ENCODE measurements around the gene SLC9B2. TPM values are rescaled to one million over a fixed set of nuclear protein-coding genes. Genes with fewer than 3 reads are reported as not detected.

The SLC9B2 gene
- total RNA-seq, 1 experiment from 2014 or later, result 7.3 TPM

GRCh38 chr4:103026868-103027267 lies 49.7 kb downstream of the SLC9B2 start:
- no peak overlapping the region for H2BK15ac ChIP-seq (ENCODE audit: low read depth, low read length)
- no peaks in the 10 kb centered on the region for H3K27me3 ChIP-seq (ENCODE audit: insufficient read depth, low read length)
- no peak overlapping the region for H3K9ac ChIP-seq (ENCODE audit: extremely low read depth, insufficient read length, low read length)
- no peak overlapping the region for H3K23ac ChIP-seq (ENCODE audit: insufficient read length, low read depth, low read length)
- no peak overlapping the region for H3K27ac Mint-ChIP-seq
- no peak overlapping the region for H2BK120ac ChIP-seq (ENCODE audit: low read depth, low read length, poor library complexity, severe bottlenecking)
- no peaks in the 10 kb centered on the region for H3K79me2 ChIP-seq (ENCODE audit: insufficient read depth, low read length)
- WGBS (ENCODE audit: extremely low coverage, insufficient read length, low lambda C conversion rate), result no CpG with 5 or more reads among the region's 1 CpG
- no peak overlapping the region for H4K8ac ChIP-seq (replicated peaks; ENCODE audit: insufficient read length, low read depth, low read length)
- no peak overlapping the region for H2BK12ac ChIP-seq (ENCODE audit: insufficient read length, low read depth, low read length)
- no peaks in the 10 kb centered on the region for H4K20me1 ChIP-seq (ENCODE audit: control insufficient read depth, insufficient read depth, insufficient read length)
- H3K9me3 ChIP-seq (ENCODE audit: control insufficient read depth, low read depth, low read length), result no peaks in the 10 kb centered on the region
- H3K14ac ChIP-seq (ENCODE audit: insufficient read depth, low read length), result no peak overlapping the region
- no peak overlapping the region for H3K56ac ChIP-seq (ENCODE audit: insufficient read length, low read depth, low read length)
- H3K23me2 ChIP-seq (ENCODE audit: insufficient read length, low read depth, low read length, poor library complexity, severe bottlenecking), result no peaks in the 10 kb centered on the region
- H3K18ac ChIP-seq (ENCODE audit: insufficient read length, low read depth, low read length), result no peak overlapping the region
- H3K4me1 Mint-ChIP-seq, result no peaks in the 10 kb centered on the region
- H4K91ac ChIP-seq (ENCODE audit: insufficient read length, low read depth, low read length), result no peak overlapping the region
- no peak overlapping the region for H2AFZ ChIP-seq (ENCODE audit: low read length)
- no peaks in the 10 kb centered on the region for H3K79me1 ChIP-seq (ENCODE audit: insufficient read depth, low read depth, low read length, poor library complexity, severe bottlenecking)
- H3K9me3 Mint-ChIP-seq, result no peaks in the 10 kb centered on the region
- no peak overlapping the region for H2AK5ac ChIP-seq (ENCODE audit: insufficient read length, low read length)
- peaks cover 6% of the 10 kb centered on the region for H3K27me3 Mint-ChIP-seq (ENCODE audit: low read depth)
- no peak for DNase-seq
- H3K36me3 Mint-ChIP-seq (ENCODE audit: insufficient read depth in 1 of 3, low read depth in 3 of 3), result no peaks in the 10 kb centered on the region
- H3K27ac ChIP-seq (ENCODE audit: insufficient read length, low read depth, low read length), result no peak overlapping the region
- H2BK20ac ChIP-seq (ENCODE audit: low read depth, low read length, poor library complexity, severe bottlenecking), result no peak overlapping the region
- no peak overlapping the region for H3K4me3 Mint-ChIP-seq
- no peak overlapping the region for H2BK5ac ChIP-seq (ENCODE audit: insufficient read length, low read length)
- no peak overlapping the region for H4K5ac ChIP-seq (ENCODE audit: insufficient read length, low read depth, low read length)
- H3K4me2 ChIP-seq (ENCODE audit: insufficient read depth, insufficient read length, low read length), result no peak overlapping the region
- no peaks in the 10 kb centered on the region for H3K4me1 ChIP-seq (ENCODE audit: insufficient read depth, low read length)
- no peak overlapping the region for H3K4ac ChIP-seq (ENCODE audit: low read depth, low read length)
- no peak for TF ChIP-seq CTCF (conservative IDR thresholded peaks at IDR 0.05)
- H3T11ph ChIP-seq (ENCODE audit: low read length), result no peak overlapping the region
